IMR-90 (cell line): ENCODE results near the gene SF3B2.

Source experiments
- CEBPB ChIP-seq: IDR thresholded peaks from 2 replicates; pipeline ENCODE4 v1.6.1; 2012; ENCODE audit warnings: low read depth, low read length, improper control_type of control experiment
- FOS ChIP-seq: fragments of 150-350 bp; IDR thresholded peaks from 2 replicates; pipeline ENCODE4 v1.6.1; 2016; ENCODE audit warnings: low read depth, low read length
- MXI1 ChIP-seq: IDR thresholded peaks from 2 replicates; pipeline ENCODE4 v1.6.1; 2012; ENCODE audit warnings: low read depth, mild to moderate bottlenecking, low read length, moderate library complexity, borderline replicate concordance
- POLR2A ChIP-seq: IDR thresholded peaks from 2 replicates; pipeline ENCODE4 v1.6.1; 2012; ENCODE audit warnings: mild to moderate bottlenecking, low read depth, low read length
- RAD21 ChIP-seq: IDR thresholded peaks from 2 replicates; pipeline ENCODE4 v1.6.1; 2012; ENCODE audit warnings: low read length, improper control_type of control experiment
- RCOR1 ChIP-seq: IDR thresholded peaks from 2 replicates; pipeline ENCODE4 v1.6.1; 2012; ENCODE audit warnings: mild to moderate bottlenecking, low read length, improper control_type of control experiment; ENCODE audit not compliant: insufficient replicate concordance
- RFX5 ChIP-seq: IDR thresholded peaks from 2 replicates; pipeline ENCODE4 v1.8.0; 2012; ENCODE audit warnings: low read depth, mild to moderate bottlenecking, low read length, moderate library complexity
- SMC3 ChIP-seq: fragments of 150-350 bp; IDR thresholded peaks from 2 replicates; pipeline ENCODE4 v1.6.1; 2016; ENCODE audit warnings: low read depth, mild to moderate bottlenecking, antibody characterized with exemption, low read length, moderate library complexity
- TF ChIP-seq, protein P1 (sequence below): conservative IDR thresholded peaks from 2 replicates; pipeline ENCODE4 v1.5.1; 2012; ENCODE audit warnings: mild to moderate bottlenecking, low read depth, low read length, improper control_type of control experiment
- TF ChIP-seq, protein P2 (sequence below): fragments of 150-350 bp; IDR thresholded peaks from 2 replicates; pipeline ENCODE4 v1.6.1; 2017; ENCODE audit warnings: mild to moderate bottlenecking, antibody characterized with exemption, low read length, low read depth

DNA sequence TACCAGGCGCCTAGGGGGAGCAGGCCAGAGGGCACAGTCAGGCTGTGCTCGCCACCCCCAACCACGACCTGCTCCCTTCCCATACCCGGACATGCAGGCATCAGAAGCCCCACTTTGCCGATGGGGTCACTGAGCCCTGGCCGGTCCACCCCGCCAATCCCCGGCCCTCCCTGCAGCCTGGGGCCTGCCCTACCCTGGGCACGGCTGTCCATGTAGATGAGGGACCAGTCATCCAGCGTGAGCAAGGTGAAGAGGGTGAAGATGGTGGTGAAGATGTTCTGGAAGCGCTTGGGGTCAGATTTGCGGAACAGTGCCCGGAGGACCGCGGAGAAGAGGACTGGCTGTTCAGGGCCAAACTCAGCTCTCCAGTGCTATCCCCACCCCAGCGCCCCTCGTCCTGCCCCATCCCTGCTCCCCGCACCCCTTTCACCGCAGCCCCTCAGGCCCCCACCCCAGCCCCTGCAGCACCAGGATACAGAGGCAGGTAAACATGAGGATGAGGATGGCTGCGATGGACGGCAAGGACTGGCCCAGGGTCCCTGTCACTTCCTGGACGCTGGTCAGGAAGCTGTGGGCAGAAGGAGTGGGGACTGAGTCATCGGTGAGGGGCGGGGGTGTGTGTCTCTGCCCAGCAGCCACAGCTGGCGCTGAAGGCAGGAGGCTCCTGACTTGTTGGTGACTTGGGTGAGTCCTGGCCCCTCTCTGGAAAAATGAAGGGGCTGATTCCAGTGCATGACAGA is 31.4 kb upstream of the SF3B2 start:
- TF ChIP-seq, protein P1, sequence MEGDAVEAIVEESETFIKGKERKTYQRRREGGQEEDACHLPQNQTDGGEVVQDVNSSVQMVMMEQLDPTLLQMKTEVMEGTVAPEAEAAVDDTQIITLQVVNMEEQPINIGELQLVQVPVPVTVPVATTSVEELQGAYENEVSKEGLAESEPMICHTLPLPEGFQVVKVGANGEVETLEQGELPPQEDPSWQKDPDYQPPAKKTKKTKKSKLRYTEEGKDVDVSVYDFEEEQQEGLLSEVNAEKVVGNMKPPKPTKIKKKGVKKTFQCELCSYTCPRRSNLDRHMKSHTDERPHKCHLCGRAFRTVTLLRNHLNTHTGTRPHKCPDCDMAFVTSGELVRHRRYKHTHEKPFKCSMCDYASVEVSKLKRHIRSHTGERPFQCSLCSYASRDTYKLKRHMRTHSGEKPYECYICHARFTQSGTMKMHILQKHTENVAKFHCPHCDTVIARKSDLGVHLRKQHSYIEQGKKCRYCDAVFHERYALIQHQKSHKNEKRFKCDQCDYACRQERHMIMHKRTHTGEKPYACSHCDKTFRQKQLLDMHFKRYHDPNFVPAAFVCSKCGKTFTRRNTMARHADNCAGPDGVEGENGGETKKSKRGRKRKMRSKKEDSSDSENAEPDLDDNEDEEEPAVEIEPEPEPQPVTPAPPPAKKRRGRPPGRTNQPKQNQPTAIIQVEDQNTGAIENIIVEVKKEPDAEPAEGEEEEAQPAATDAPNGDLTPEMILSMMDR, result no peak
- TF ChIP-seq CEBPB, result no peak
- no peak for TF ChIP-seq POLR2A
- no peak for TF ChIP-seq MXI1
- TF ChIP-seq, protein P2, sequence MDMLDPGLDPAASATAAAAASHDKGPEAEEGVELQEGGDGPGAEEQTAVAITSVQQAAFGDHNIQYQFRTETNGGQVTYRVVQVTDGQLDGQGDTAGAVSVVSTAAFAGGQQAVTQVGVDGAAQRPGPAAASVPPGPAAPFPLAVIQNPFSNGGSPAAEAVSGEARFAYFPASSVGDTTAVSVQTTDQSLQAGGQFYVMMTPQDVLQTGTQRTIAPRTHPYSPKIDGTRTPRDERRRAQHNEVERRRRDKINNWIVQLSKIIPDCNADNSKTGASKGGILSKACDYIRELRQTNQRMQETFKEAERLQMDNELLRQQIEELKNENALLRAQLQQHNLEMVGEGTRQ, result no peak
- TF ChIP-seq FOS, result peak; percentile 72
- TF ChIP-seq SMC3, result no peak
- no peak for TF ChIP-seq RCOR1
- TF ChIP-seq RAD21, result no peak
- TF ChIP-seq RFX5, result no peak
